Hepatocyte (in vitro differentiated cells): Measurements from ENCODE around the gene SLC9A1. TPM values are rescaled to one million over a fixed set of nuclear protein-coding genes. Genes with fewer than 3 reads are reported as not detected.

Source experiments
- DNase-seq: peaks from one replicate; pipeline ENCODE4 v3.0.0-alpha.2; 2016; ENCODE audit warnings: low spot score
- H2AFZ ChIP-seq: fragments of 200-600 bp; sonication (generic); 2 replicates; pipeline ENCODE4 v1.6.0; 2016; ENCODE audit warnings: antibody characterized with exemption, mild to moderate bottlenecking
- H3K27ac ChIP-seq: fragments of 200-600 bp; sonication (generic); 2 replicates; pipeline ENCODE4 v1.5.1; 2016; ENCODE audit warnings: mild to moderate bottlenecking
- H3K27me3 ChIP-seq: fragments of 200-600 bp; sonication (generic); 2 replicates; pipeline ENCODE4 v1.6.1; 2016
- H3K36me3 ChIP-seq: fragments of 200-600 bp; sonication (generic); replicated peaks from 2 replicates; pipeline ENCODE4 v1.5.1; 2016; ENCODE audit warnings: low read depth; ENCODE audit not compliant: insufficient read depth
- H3K4me1 ChIP-seq: fragments of 200-600 bp; sonication (generic); 2 replicates; pipeline ENCODE4 v1.5.1; 2016; ENCODE audit warnings: mild to moderate bottlenecking, moderate library complexity; ENCODE audit not compliant: insufficient read depth
- H3K4me2 ChIP-seq: fragments of 200-600 bp; sonication (generic); 2 replicates; pipeline ENCODE4 v1.6.0; 2016
- H3K4me3 ChIP-seq: fragments of 200-600 bp; sonication (generic); 2 replicates; pipeline ENCODE4 v1.5.1; 2016; ENCODE audit warnings: mild to moderate bottlenecking
- H3K79me2 ChIP-seq: fragments of 200-600 bp; sonication (generic); 2 replicates; pipeline ENCODE4 v1.6.0; 2017; ENCODE audit warnings: mild to moderate bottlenecking
- H3K9me2 ChIP-seq: fragments of 200-600 bp; sonication (generic); replicated peaks from 2 replicates; pipeline ENCODE4 v1.6.0; 2017; ENCODE audit warnings: mild to moderate bottlenecking; ENCODE audit not compliant: insufficient read depth
- H3K9me3 ChIP-seq: fragments of 200-600 bp; sonication (generic); 2 replicates; pipeline ENCODE4 v1.5.1; 2016; ENCODE audit warnings: low read depth, mild to moderate bottlenecking
- H4K20me1 ChIP-seq: fragments of 200-600 bp; sonication (generic); 2 replicates; pipeline ENCODE4 v1.6.0; 2016; ENCODE audit warnings: mild to moderate bottlenecking; ENCODE audit not compliant: insufficient read depth, poor library complexity, severe bottlenecking
- EZH2 ChIP-seq: fragments of 200-600 bp; sonication (generic); IDR thresholded peaks from 2 replicates; pipeline ENCODE4 v1.6.1; 2016; ENCODE audit warnings: antibody characterized with exemption, mild to moderate bottlenecking, borderline replicate concordance
- EZH2phosphoT487 ChIP-seq: fragments of 200-600 bp; sonication (generic); IDR thresholded peaks from one replicate; pipeline ENCODE4 v1.6.1; 2018; ENCODE audit warnings: antibody characterized with exemption, mild to moderate bottlenecking, low read depth, moderate library complexity; ENCODE audit not compliant: unreplicated experiment, severe bottlenecking
- WGBS: methylation state at CpG from one replicate; pipeline ENCODE4 v1.1.6; 2016; ENCODE audit warnings: low lambda C conversion rate; ENCODE audit errors: missing lambda C conversion rate; 5-methylcytosine and 5-hydroxymethylcytosine counted together
- polyA plus RNA-seq: library from polyadenylated mRNA; unstranded; fragments of >200 nt; fragmentation: Nextera tagmentation; extraction: Ambion mirVana; gene quantifications from 2 replicates; pipeline ENCODE4 v1.2.1, GENCODE V29; 2016
- total RNA-seq: library from RNA; depleted of rRNA; stranded (reverse); fragments of >200 nt; gene quantifications from 2 replicates; pipeline ENCODE4 v1.2.3, GENCODE V29; 2014
- TF ChIP-seq, protein P1 (sequence below): fragments of 200-600 bp; sonication (generic); IDR thresholded peaks from 2 replicates; pipeline ENCODE4 v1.5.1; 2016; ENCODE audit warnings: antibody characterized with exemption, mild to moderate bottlenecking; ENCODE audit not compliant: poor library complexity

Gene SLC9A1
- total and polyA plus RNA-seq, 2 experiments from 2014 or later, result 13.3 to 31.3 TPM

- H3K4me1 ChIP-seq, result no peaks in the 10 kb centered on the region
- no peaks in the 10 kb centered on the region for H3K79me2 ChIP-seq
- no peaks in the 10 kb centered on the region for H3K36me3 ChIP-seq
- no peak overlapping the region for H2AFZ ChIP-seq
- no peak overlapping the region for H3K4me3 ChIP-seq
- DNase-seq, result no peak
- no peaks in the 10 kb centered on the region for H3K9me2 ChIP-seq
- H3K27ac ChIP-seq, result no peak overlapping the region
- TF ChIP-seq EZH2 (no peak), EZH2phosphoT487 (no peak)
- TF ChIP-seq, protein P1, sequence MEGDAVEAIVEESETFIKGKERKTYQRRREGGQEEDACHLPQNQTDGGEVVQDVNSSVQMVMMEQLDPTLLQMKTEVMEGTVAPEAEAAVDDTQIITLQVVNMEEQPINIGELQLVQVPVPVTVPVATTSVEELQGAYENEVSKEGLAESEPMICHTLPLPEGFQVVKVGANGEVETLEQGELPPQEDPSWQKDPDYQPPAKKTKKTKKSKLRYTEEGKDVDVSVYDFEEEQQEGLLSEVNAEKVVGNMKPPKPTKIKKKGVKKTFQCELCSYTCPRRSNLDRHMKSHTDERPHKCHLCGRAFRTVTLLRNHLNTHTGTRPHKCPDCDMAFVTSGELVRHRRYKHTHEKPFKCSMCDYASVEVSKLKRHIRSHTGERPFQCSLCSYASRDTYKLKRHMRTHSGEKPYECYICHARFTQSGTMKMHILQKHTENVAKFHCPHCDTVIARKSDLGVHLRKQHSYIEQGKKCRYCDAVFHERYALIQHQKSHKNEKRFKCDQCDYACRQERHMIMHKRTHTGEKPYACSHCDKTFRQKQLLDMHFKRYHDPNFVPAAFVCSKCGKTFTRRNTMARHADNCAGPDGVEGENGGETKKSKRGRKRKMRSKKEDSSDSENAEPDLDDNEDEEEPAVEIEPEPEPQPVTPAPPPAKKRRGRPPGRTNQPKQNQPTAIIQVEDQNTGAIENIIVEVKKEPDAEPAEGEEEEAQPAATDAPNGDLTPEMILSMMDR, result no peak
- H3K9me3 ChIP-seq, result no peaks in the 10 kb centered on the region
- H4K20me1 ChIP-seq, result no peaks in the 10 kb centered on the region
- 78% methylated on average over 4 of the region's 4 CpGs for WGBS
- H3K27me3 ChIP-seq, result no peaks in the 10 kb centered on the region
- H3K4me2 ChIP-seq, result no peak overlapping the region
These were observed 12.0 kb upstream of the SLC9A1 start for GRCh38 chr1:27166929-27167328.

- Histone ChIP-seq H3K4me2 (no peak overlapping the region), H3K27me3 (no peaks in the 10 kb centered on the region), H3K27ac (peak overlapping the region; percentile 34), H4K20me1 (no peaks in the 10 kb centered on the region), H3K4me3 (no peak overlapping the region), H3K9me2 (no peaks in the 10 kb centered on the region), H3K4me1 (no peaks in the 10 kb centered on the region), H3K79me2 (no peaks in the 10 kb centered on the region), H3K36me3 (no peaks in the 10 kb centered on the region), H3K9me3 (no peaks in the 10 kb centered on the region), H2AFZ (no peak overlapping the region)
- 46% methylated on average over 1 of the region's 1 CpG for WGBS
- no peak for TF ChIP-seq EZH2
- TF ChIP-seq, protein P1, result no peak
- TF ChIP-seq EZH2phosphoT487, result no peak
- no peak for DNase-seq
These were observed 11.5 kb upstream of the SLC9A1 start for GRCh38 chr1:27166351-27166802.

DNA sequence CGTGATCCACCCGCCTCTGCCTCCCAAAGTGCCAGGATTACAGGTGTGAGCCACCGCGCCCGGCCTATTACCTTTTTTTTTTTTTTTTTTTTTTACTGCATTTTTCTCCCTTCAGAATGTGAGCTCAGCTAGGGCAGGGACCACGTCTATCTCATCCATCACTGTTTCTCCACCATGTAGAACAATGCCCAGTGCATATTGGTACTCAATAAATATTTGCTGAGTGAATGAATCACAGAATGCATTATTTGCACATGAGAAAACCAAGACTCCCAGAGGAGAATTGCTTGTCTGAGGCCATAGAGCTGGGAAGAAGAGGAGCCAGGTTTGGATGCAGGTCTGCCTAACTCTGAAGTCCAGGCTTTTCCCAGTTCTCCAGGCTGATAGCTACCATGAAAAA is 8.2 kb upstream of the SLC9A1 start:
- whole genome bisulfite sequencing, result 61% methylated on average over 6 of the region's 6 CpGs

More for the DNA sequence above, 8.2 kb upstream of the SLC9A1 start:
- no peaks in the 10 kb centered on the region for H3K36me3 ChIP-seq
- TF ChIP-seq EZH2phosphoT487 (no peak), EZH2 (no peak)
- TF ChIP-seq, protein P1, result no peak
- no peak overlapping the region for H3K4me2 ChIP-seq
- no peaks in the 10 kb centered on the region for H3K4me1 ChIP-seq
- no peaks in the 10 kb centered on the region for H3K79me2 ChIP-seq
- no peaks in the 10 kb centered on the region for H4K20me1 ChIP-seq
- no peak overlapping the region for H3K4me3 ChIP-seq
- no peak overlapping the region for H2AFZ ChIP-seq
- no peaks in the 10 kb centered on the region for H3K27me3 ChIP-seq
- H3K9me3 ChIP-seq, result no peaks in the 10 kb centered on the region
- no peak overlapping the region for H3K27ac ChIP-seq
- H3K9me2 ChIP-seq, result no peaks in the 10 kb centered on the region
- no peak for DNase-seq
